H9 (cell line): ENCODE data around the gene HYDIN. TPM values are rescaled to one million over a fixed set of nuclear protein-coding genes. Genes with fewer than 3 reads are reported as not detected.

Source experiments
- DNase-seq: peaks from one replicate; pipeline ENCODE4 v3.0.0-alpha.2; 2017
- H2AFZ ChIP-seq: one replicate; pipeline ENCODE4 v1.6.1; 2013; ENCODE audit warnings: mild to moderate bottlenecking, low read length, control low read depth, moderate library complexity
- H2AK5ac ChIP-seq: 2 replicates; pipeline ENCODE4 v1.6.1; 2013; ENCODE audit warnings: low read length, control low read depth, mixed read lengths; ENCODE audit not compliant: insufficient read length
- H2BK120ac ChIP-seq: one replicate; pipeline ENCODE4 v1.6.1; 2013; ENCODE audit warnings: low read depth, mild to moderate bottlenecking, low read length, control low read depth, inconsistent platforms; ENCODE audit not compliant: poor library complexity, severe bottlenecking
- H2BK12ac ChIP-seq: 2 replicates; pipeline ENCODE4 v1.6.1; 2013; ENCODE audit warnings: low read length, control low read depth, mixed read lengths, low read depth; ENCODE audit not compliant: insufficient read length
- H2BK15ac ChIP-seq: 2 replicates; pipeline ENCODE4 v1.6.1; 2013; ENCODE audit warnings: low read depth, low read length, control low read depth
- H2BK20ac ChIP-seq: one replicate; pipeline ENCODE4 v1.6.1; 2013; ENCODE audit warnings: low read depth, mild to moderate bottlenecking, low read length, control low read depth, inconsistent platforms; ENCODE audit not compliant: poor library complexity, severe bottlenecking
- H2BK5ac ChIP-seq: 2 replicates; pipeline ENCODE4 v1.6.1; 2013; ENCODE audit warnings: low read length, control low read depth, mixed read lengths; ENCODE audit not compliant: insufficient read length
- H3K14ac ChIP-seq: 2 replicates; pipeline ENCODE4 v1.6.1; 2013; ENCODE audit warnings: low read length, control low read depth; ENCODE audit not compliant: insufficient read depth
- H3K18ac ChIP-seq: 2 replicates; pipeline ENCODE4 v1.6.1; 2013; ENCODE audit warnings: low read depth, mild to moderate bottlenecking, mixed read lengths, low read length, control low read depth; ENCODE audit not compliant: insufficient read length
- H3K23ac ChIP-seq: 2 replicates; pipeline ENCODE4 v1.6.1; 2013; ENCODE audit warnings: low read length, control low read depth, mixed read lengths, low read depth; ENCODE audit not compliant: insufficient read length
- H3K23me2 ChIP-seq: 2 replicates; pipeline ENCODE4 v1.6.1; 2013; ENCODE audit warnings: low read depth, mild to moderate bottlenecking, mixed read lengths, low read length, control low read depth; ENCODE audit not compliant: insufficient read length, poor library complexity, severe bottlenecking
- H3K27ac ChIP-seq: 2 replicates; pipeline ENCODE4 v1.5.1; 2013; ENCODE audit warnings: low read length, control low read depth, mixed read lengths, low read depth; ENCODE audit not compliant: insufficient read length
- H3K27me3 ChIP-seq: 2 replicates; pipeline ENCODE4 v1.6.1; 2013; ENCODE audit warnings: low read length, control low read depth, inconsistent platforms; ENCODE audit not compliant: insufficient read depth
- H3K4ac ChIP-seq: 2 replicates; pipeline ENCODE4 v1.6.1; 2013; ENCODE audit warnings: low read depth, mild to moderate bottlenecking, control low read depth, inconsistent platforms, low read length, moderate library complexity
- H3K4me1 ChIP-seq: 2 replicates; pipeline ENCODE4 v1.6.1; 2013; ENCODE audit warnings: low read length, control low read depth, inconsistent platforms; ENCODE audit not compliant: insufficient read depth
- H3K4me2 ChIP-seq: 2 replicates; pipeline ENCODE4 v1.6.1; 2013; ENCODE audit warnings: low read length, control low read depth, mixed read lengths; ENCODE audit not compliant: insufficient read length, insufficient read depth
- H3K56ac ChIP-seq: 2 replicates; pipeline ENCODE4 v1.6.1; 2013; ENCODE audit warnings: low read depth, mild to moderate bottlenecking, mixed read lengths, low read length, control low read depth; ENCODE audit not compliant: insufficient read length
- H3K79me1 ChIP-seq: 2 replicates; pipeline ENCODE4 v1.6.1; 2013; ENCODE audit warnings: low read depth, mild to moderate bottlenecking, moderate library complexity, low read length, control low read depth, inconsistent platforms; ENCODE audit not compliant: insufficient read depth, poor library complexity, severe bottlenecking
- H3K79me2 ChIP-seq: 2 replicates; pipeline ENCODE4 v1.6.1; 2013; ENCODE audit warnings: low read length, control low read depth, inconsistent platforms; ENCODE audit not compliant: insufficient read depth
- H3K9ac ChIP-seq: 2 replicates; pipeline ENCODE4 v1.6.1; 2013; ENCODE audit warnings: low read length, control low read depth, mixed read lengths; ENCODE audit not compliant: insufficient read length; ENCODE audit errors: extremely low read depth
- H3K9me3 ChIP-seq: one replicate; pipeline ENCODE4 v1.6.1; 2013; ENCODE audit warnings: low read depth, low read length, inconsistent platforms; ENCODE audit not compliant: control insufficient read depth
- H3T11ph ChIP-seq: one replicate; pipeline ENCODE4 v1.6.1; 2013; ENCODE audit warnings: mild to moderate bottlenecking, low read length, control low read depth, inconsistent platforms
- H4K20me1 ChIP-seq: one replicate; pipeline ENCODE4 v1.6.1; 2013; ENCODE audit not compliant: control insufficient read depth, insufficient read length, insufficient read depth
- H4K5ac ChIP-seq: 2 replicates; pipeline ENCODE4 v1.6.1; 2013; ENCODE audit warnings: low read depth, mild to moderate bottlenecking, mixed read lengths, low read length, control low read depth; ENCODE audit not compliant: insufficient read length
- H4K8ac ChIP-seq: replicated peaks from 2 replicates; pipeline ENCODE4 v1.6.1; 2013; ENCODE audit warnings: low read length, control low read depth, mixed read lengths, low read depth; ENCODE audit not compliant: insufficient read length
- H4K91ac ChIP-seq: 2 replicates; pipeline ENCODE4 v1.6.1; 2013; ENCODE audit warnings: low read depth, mild to moderate bottlenecking, moderate library complexity, mixed read lengths, low read length, control low read depth; ENCODE audit not compliant: insufficient read length
- H3K27ac Mint-ChIP-seq, 3 experiments: 2 replicates in 2 of 3; 3 replicates in 1 of 3; pipeline ENCODE4 v1.8.0; 2020 to 2021; ENCODE audit warnings: mixed read lengths in 3 of 3, mild to moderate bottlenecking in 1 of 3, moderate library complexity in 1 of 3
- H3K27me3 Mint-ChIP-seq: 2 replicates; pipeline ENCODE4 v1.8.0; 2021; ENCODE audit warnings: low read depth, mild to moderate bottlenecking, moderate library complexity, mixed read lengths
- H3K36me3 Mint-ChIP-seq, 3 experiments: 2 replicates in 2 of 3; 3 replicates in 1 of 3; pipeline ENCODE4 v1.8.0; 2020 to 2021; ENCODE audit warnings: low read depth in 3 of 3, mixed read lengths in 3 of 3; ENCODE audit not compliant: insufficient read depth in 1 of 3
- H3K4me1 Mint-ChIP-seq, 2 experiments: 2 replicates each; pipeline ENCODE4 v1.8.0; 2020; ENCODE audit warnings: mixed read lengths in 2 of 2
- H3K4me3 Mint-ChIP-seq, 2 experiments: 2 replicates in 1 of 2; 3 replicates in 1 of 2; pipeline ENCODE4 v1.8.0; 2020 to 2021; ENCODE audit warnings: mild to moderate bottlenecking in 2 of 2, mixed read lengths in 2 of 2, moderate library complexity in 1 of 2
- H3K9me3 Mint-ChIP-seq, 2 experiments: 2 replicates in 1 of 2; 3 replicates in 1 of 2; pipeline ENCODE4 v1.8.0; 2020; ENCODE audit warnings: mild to moderate bottlenecking in 2 of 2, mixed read lengths in 2 of 2, moderate library complexity in 1 of 2
- CTCF ChIP-seq: fragments of 200-600 bp; sonication (generic); conservative IDR thresholded peaks from 3 replicates; pipeline ENCODE4 v1.8.0; 2021; ENCODE audit warnings: antibody characterized with exemption, mild to moderate bottlenecking
- WGBS: extraction: QIAGEN DNeasy Blood & Tissue Kit; methylation state at CpG from one replicate; pipeline ENCODE4 v1.1.7; 2013; ENCODE audit warnings: missing lambda C conversion rate, low lambda C conversion rate, mixed read lengths; ENCODE audit not compliant: insufficient read length; ENCODE audit errors: extremely low coverage; 5-methylcytosine and 5-hydroxymethylcytosine counted together
- total RNA-seq: library from RNA; stranded (reverse); gene quantifications from 2 replicates; pipeline ENCODE4 v1.2.1, GENCODE V29; 2021

HYDIN gene
- total RNA-seq, 1 experiment from 2014 or later = 1.7 TPM

DNA sequence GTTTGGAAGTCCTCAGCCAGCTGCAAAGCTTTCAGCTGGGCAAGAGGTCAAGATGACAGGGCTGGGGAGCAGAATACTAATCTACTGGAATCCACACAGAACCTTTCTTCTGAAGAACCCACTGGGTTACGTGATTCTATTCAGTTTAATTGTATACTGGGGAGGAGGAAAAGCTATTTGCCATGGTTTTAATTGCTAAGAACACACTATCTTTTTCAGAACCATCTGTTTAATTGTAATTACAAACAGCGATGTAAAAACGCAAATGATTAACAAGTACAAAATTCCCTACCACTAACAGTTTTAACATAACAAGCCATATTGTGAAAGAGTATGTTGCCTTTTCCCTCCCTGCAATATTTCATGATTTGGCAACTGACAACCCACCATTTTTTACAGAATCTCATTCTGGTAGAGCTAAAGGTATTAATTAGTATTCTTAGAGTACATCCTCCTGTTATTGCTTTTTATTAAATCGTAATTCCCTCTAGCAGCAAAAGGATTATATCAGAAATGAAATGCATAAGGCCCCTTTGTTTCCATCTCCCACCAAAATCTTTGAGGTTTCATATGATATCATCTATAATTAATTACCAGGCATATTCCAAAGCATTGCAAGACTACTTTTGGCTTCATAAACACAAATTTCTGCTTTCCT, 12.1 kb downstream of the HYDIN start:
- no peak overlapping the region for H3K56ac ChIP-seq
- H3K9ac ChIP-seq = no peak overlapping the region
- H2AFZ ChIP-seq = no peak overlapping the region
- no peaks in the 10 kb centered on the region for H3K27me3 ChIP-seq
- no peak overlapping the region for H3K4me2 ChIP-seq
- no peak overlapping the region for H2BK12ac ChIP-seq
- H3K79me1 ChIP-seq = no peaks in the 10 kb centered on the region
- no peak overlapping the region for H2BK120ac ChIP-seq
- no peak overlapping the region for H3K23ac ChIP-seq
- H3K36me3 Mint-ChIP-seq = peaks cover 0 to 12% (median 0%) of the 10 kb centered on the region in 3 experiments; a peak in 4 of 7 replicates
- no peak overlapping the region for H2BK5ac ChIP-seq
- no peak overlapping the region for H3K4ac ChIP-seq
- H3K9me3 Mint-ChIP-seq = peaks cover 10 to 13% of the 10 kb centered on the region in 2 experiments
- no peak overlapping the region for H4K5ac ChIP-seq
- H4K20me1 ChIP-seq = no peaks in the 10 kb centered on the region
- no peak overlapping the region for H3K27ac ChIP-seq
- no peaks in the 10 kb centered on the region; the same call in 1 of the 2 replicates for H3K27me3 Mint-ChIP-seq
- no peak overlapping the region for H2BK15ac ChIP-seq
- H4K91ac ChIP-seq = no peak overlapping the region
- H3K9me3 ChIP-seq = no peaks in the 10 kb centered on the region
- no peak for TF ChIP-seq CTCF
- H3K18ac ChIP-seq = no peak overlapping the region
- no peak overlapping the region for H2BK20ac ChIP-seq
- H3K27ac Mint-ChIP-seq = no peak overlapping the region; a peak in 1 of 7 replicates
- no peaks in the 10 kb centered on the region for H3K79me2 ChIP-seq
- peaks cover 11 to 15% of the 10 kb centered on the region in 2 experiments for H3K4me1 Mint-ChIP-seq
- H3T11ph ChIP-seq = no peak overlapping the region
- no peaks in the 10 kb centered on the region for H3K23me2 ChIP-seq
- H2AK5ac ChIP-seq = no peak overlapping the region
- no peak for DNase-seq
- no peaks in the 10 kb centered on the region for H3K4me1 ChIP-seq
- no peak overlapping the region for H3K14ac ChIP-seq
- no peak overlapping the region for H3K4me3 Mint-ChIP-seq
- no peak overlapping the region for H4K8ac ChIP-seq
- WGBS = no CpG with 5 or more reads among the region's 4 CpGs
